CD4-positive, alpha-beta memory T cell (primary cell): ENCODE data around the gene DCUN1D2. TPM values are rescaled to one million over a fixed set of nuclear protein-coding genes. Genes with fewer than 3 reads are reported as not detected.
A peak's percentile ranks its signal among the peaks of the same experiment; 100 is the strongest.

Experiments used
- CTCF ChIA-PET: fragments of 350-600 bp; sonication (Branson Sonifier 250); formaldehyde crosslinking; loops from one replicate; lab custom pipeline; 2021; ENCODE audit warnings: inconsistent platforms; ENCODE audit not compliant: partially characterized antibody; lab: Charles Lee
- POLR2A ChIA-PET: fragments of 350-600 bp; sonication (Branson Sonifier 250); formaldehyde crosslinking; loops from one replicate; lab custom pipeline; 2021; ENCODE audit not compliant: partially characterized antibody; lab: Charles Lee
- DNase-seq, 5 donors: peaks; one replicate each; pipeline versions ENCODE4 v3.0.0 to v3.0.0-alpha.2; 2020 to 2022; ENCODE audit warnings: mixed read lengths in 1 of 5
- H3K27ac ChIP-seq: one replicate; pipeline ENCODE4 v1.7.0; 2013; ENCODE audit warnings: low read depth, low read length
- H3K27me3 ChIP-seq: 2 replicates; pipeline ENCODE4 v1.7.0; 2013; ENCODE audit warnings: mild to moderate bottlenecking, low read length, moderate library complexity; ENCODE audit not compliant: insufficient read depth
- H3K36me3 ChIP-seq: 2 replicates; pipeline ENCODE4 v1.7.0; 2013; ENCODE audit warnings: mild to moderate bottlenecking, low read length, moderate library complexity; ENCODE audit not compliant: insufficient read depth
- H3K4me1 ChIP-seq: 2 replicates; pipeline ENCODE4 v1.7.0; 2013; ENCODE audit warnings: mild to moderate bottlenecking, low read length, moderate library complexity; ENCODE audit not compliant: insufficient read depth
- H3K4me3 ChIP-seq, 2 donors: one replicate each; pipeline ENCODE4 v1.7.0; 2013; ENCODE audit warnings: low read length in 2 of 2, mild to moderate bottlenecking in 1 of 2
- H3K9me3 ChIP-seq, 2 donors: one replicate each; pipeline ENCODE4 v1.7.0; 2013; ENCODE audit warnings: low read length in 2 of 2, control low read depth in 1 of 2; ENCODE audit not compliant: control insufficient read depth in 1 of 2
- H3K27ac Mint-ChIP-seq, 7 donors: one replicate each; pipeline ENCODE4 v1.8.0; 2020 to 2021; ENCODE audit warnings: mixed read lengths in 7 of 7, mild to moderate bottlenecking in 6 of 7, inconsistent platforms in 3 of 7, moderate library complexity in 3 of 7
- H3K27me3 Mint-ChIP-seq, 2 donors: one replicate each; pipeline ENCODE4 v1.8.0; 2020 to 2021; ENCODE audit warnings: mixed read lengths in 2 of 2
- H3K36me3 Mint-ChIP-seq, 2 donors: one replicate each; pipeline ENCODE4 v1.8.0; 2020 to 2021; ENCODE audit warnings: mixed read lengths in 2 of 2, inconsistent platforms in 1 of 2, mild to moderate bottlenecking in 1 of 2
- H3K4me1 Mint-ChIP-seq, 4 donors: one replicate each; pipeline ENCODE4 v1.8.0; 2020 to 2021; ENCODE audit warnings: mixed read lengths in 4 of 4, mild to moderate bottlenecking in 1 of 4
- H3K4me3 Mint-ChIP-seq, 8 donors: one replicate each; pipeline ENCODE4 v1.8.0; 2020 to 2021; ENCODE audit warnings: mixed read lengths in 8 of 8, mild to moderate bottlenecking in 7 of 8, moderate library complexity in 6 of 8, inconsistent platforms in 3 of 8
- H3K9me3 Mint-ChIP-seq, 8 donors: one replicate each; pipeline ENCODE4 v1.8.0; 2020 to 2021; ENCODE audit warnings: mixed read lengths in 8 of 8, mild to moderate bottlenecking in 5 of 8, inconsistent platforms in 3 of 8, moderate library complexity in 1 of 8
- intact Hi-C: fragments of 100-400 bp; cut with micrococcal nuclease; formaldehyde crosslinking; loops from one replicate; pipeline ENCODE4 v1.15.1; 2023
- polyA plus RNA-seq, 2 donors: library from polyadenylated mRNA; unstranded; fragments of 300-500 nt; fragmentation: Illumina TruSeq; gene quantifications; one replicate each; pipeline ENCODE4 v1.2.3, GENCODE V29; 2021
- total RNA-seq, 2 experiments: library from RNA; stranded (reverse); gene quantifications; one replicate each; pipeline ENCODE4 v1.2.3, GENCODE V29; 2021

Gene DCUN1D2
- total and polyA plus RNA-seq, 4 experiments from 2014 or later: 6.6 to 34.8 (median 20.8) TPM

GRCh38 chr13:113410472-113411201 is 79.9 kb downstream of the DCUN1D2 start:
- H3K36me3 ChIP-seq: no peaks in the 10 kb centered on the region
- Mint-ChIP-seq H3K27ac (peak overlapping the region in 3 of 7 donors; percentile 18 to 62 (median 41)), H3K36me3 (no peaks in the 10 kb centered on the region), H3K4me1 (no peaks in the 10 kb centered on the region), H3K4me3 (no peak overlapping the region), H3K27me3 (peaks cover 0 to 3% of the 10 kb centered on the region in 2 donors), H3K9me3 (peaks cover 0 to 2% (median 0%) of the 10 kb centered on the region in 8 donors)
- H3K4me1 ChIP-seq: no peaks in the 10 kb centered on the region
- H3K4me3 ChIP-seq: no peak overlapping the region
- CTCF ChIA-PET: no interaction called here
- POLR2A ChIA-PET: no interaction called here
- no peak overlapping the region for H3K27ac ChIP-seq
- DNase-seq: no peak
- no peaks in the 10 kb centered on the region for H3K27me3 ChIP-seq
- no peaks in the 10 kb centered on the region for H3K9me3 ChIP-seq
- intact Hi-C loops: no loop called here

GRCh38 chr13:113408562-113408961 is 81.9 kb downstream of the DCUN1D2 start:
- Histone ChIP-seq H3K4me1 (no peaks in the 10 kb centered on the region), H3K4me3 (no peak overlapping the region), H3K9me3 (no peaks in the 10 kb centered on the region), H3K36me3 (no peaks in the 10 kb centered on the region), H3K27me3 (no peaks in the 10 kb centered on the region), H3K27ac (no peak overlapping the region)
- H3K27me3 Mint-ChIP-seq: peaks cover 0 to 3% of the 10 kb centered on the region in 2 donors
- no peak overlapping the region for H3K4me3 Mint-ChIP-seq
- H3K9me3 Mint-ChIP-seq: peaks cover 0 to 2% (median 0%) of the 10 kb centered on the region in 8 donors
- H3K36me3 Mint-ChIP-seq: no peaks in the 10 kb centered on the region
- H3K4me1 Mint-ChIP-seq: no peaks in the 10 kb centered on the region
- DNase-seq: no peak
- ChIA-PET POLR2A (no interaction called here), CTCF (no interaction called here)
- H3K27ac Mint-ChIP-seq: no peak overlapping the region
- intact Hi-C loops: no loop called here

- H3K4me3 ChIP-seq: no peak overlapping the region
- H3K4me1 Mint-ChIP-seq: no peaks in the 10 kb centered on the region
- H3K27ac ChIP-seq: no peak overlapping the region
- CTCF ChIA-PET: no interaction called here
- DNase-seq: no peak
- H3K4me3 Mint-ChIP-seq: no peak overlapping the region
- no peaks in the 10 kb centered on the region for H3K9me3 ChIP-seq
- H3K36me3 ChIP-seq: no peaks in the 10 kb centered on the region
- intact Hi-C loops: no loop called here
- H3K27me3 ChIP-seq: no peaks in the 10 kb centered on the region
- H3K27ac Mint-ChIP-seq: no peak overlapping the region
- peaks cover 0 to 2% (median 0%) of the 10 kb centered on the region in 8 donors for H3K9me3 Mint-ChIP-seq
- POLR2A ChIA-PET: no interaction called here
- H3K4me1 ChIP-seq: no peaks in the 10 kb centered on the region
- H3K36me3 Mint-ChIP-seq: no peaks in the 10 kb centered on the region
- peaks cover 0 to 3% of the 10 kb centered on the region in 2 donors for H3K27me3 Mint-ChIP-seq
These were observed 82.7 kb downstream of the DCUN1D2 start for GRCh38 chr13:113407531-113408393.

GRCh38 chr13:113407103-113407530 is 83.4 kb downstream of the DCUN1D2 start:
- Histone ChIP-seq H3K36me3 (no peaks in the 10 kb centered on the region), H3K27me3 (no peaks in the 10 kb centered on the region), H3K27ac (no peak overlapping the region), H3K4me1 (no peaks in the 10 kb centered on the region), H3K9me3 (no peaks in the 10 kb centered on the region), H3K4me3 (no peak overlapping the region)
- H3K9me3 Mint-ChIP-seq: peaks cover 0 to 2% (median 0%) of the 10 kb centered on the region in 8 donors
- POLR2A ChIA-PET: no interaction called here
- H3K27me3 Mint-ChIP-seq: peaks cover 0 to 3% of the 10 kb centered on the region in 2 donors
- no peak for DNase-seq
- no peak overlapping the region for H3K27ac Mint-ChIP-seq
- CTCF ChIA-PET: no interaction called here
- H3K36me3 Mint-ChIP-seq: no peaks in the 10 kb centered on the region
- no peaks in the 10 kb centered on the region for H3K4me1 Mint-ChIP-seq
- intact Hi-C loops: no loop called here
- H3K4me3 Mint-ChIP-seq: no peak overlapping the region

- no peak for DNase-seq
- Mint-ChIP-seq H3K27ac (no peak overlapping the region), H3K4me1 (no peaks in the 10 kb centered on the region), H3K27me3 (peaks cover 0 to 3% of the 10 kb centered on the region in 2 donors), H3K9me3 (peaks cover 0 to 2% (median 0%) of the 10 kb centered on the region in 8 donors), H3K36me3 (no peaks in the 10 kb centered on the region), H3K4me3 (no peak overlapping the region)
- intact Hi-C loops: no loop called here
- H3K36me3 ChIP-seq: no peaks in the 10 kb centered on the region
- CTCF ChIA-PET: no interaction called here
- no peaks in the 10 kb centered on the region for H3K4me1 ChIP-seq
- H3K4me3 ChIP-seq: no peak overlapping the region
- H3K9me3 ChIP-seq: no peaks in the 10 kb centered on the region
- POLR2A ChIA-PET: no interaction called here
- no peak overlapping the region for H3K27ac ChIP-seq
- H3K27me3 ChIP-seq: no peaks in the 10 kb centered on the region
These were observed 84.0 kb downstream of the DCUN1D2 start for GRCh38 chr13:113406321-113407102.

Other genes starting within 250 kb of the DCUN1D2 start
- 100 to 1,000 TPM; 119 to 126 TPM for gene LAMP1, start 193.5 kb downstream of the DCUN1D2 start, total RNA-seq
- gene LAMP1, start 193.5 kb downstream of the DCUN1D2 start, polyA plus RNA-seq: 10 to 100 TPM; 20.5 to 34.2 TPM
- under 1 TPM; 0.38 to 0.50 TPM for gene GRTP1, start 126.6 kb downstream of the DCUN1D2 start, total RNA-seq
- under 1 TPM; 0.31 to 0.42 TPM for gene GRTP1, start 126.6 kb downstream of the DCUN1D2 start, polyA plus RNA-seq
- gene ADPRHL1, start 37.2 kb downstream of the DCUN1D2 start, total RNA-seq: 1 to 10 TPM; 1.3 to 1.5 TPM
- under 1 TPM in 1 of 2 donors, not detected in 1; 0.09 TPM for gene ADPRHL1, start 37.2 kb downstream of the DCUN1D2 start, polyA plus RNA-seq
- gene TFDP1, start 94.0 kb upstream of the DCUN1D2 start, total RNA-seq: 10 to 100 TPM; 20.7 to 21.5 TPM
- 10 to 100 TPM; 57.2 to 63.4 TPM for gene TFDP1, start 94.0 kb upstream of the DCUN1D2 start, polyA plus RNA-seq
- gene ATP4B, start 167.5 kb upstream of the DCUN1D2 start, total RNA-seq: not detected
- gene ATP4B, start 167.5 kb upstream of the DCUN1D2 start, polyA plus RNA-seq: under 1 TPM in 1 of 2 donors, not detected in 1; 0.21 TPM
- gene GRK1, start 176.5 kb upstream of the DCUN1D2 start, total RNA-seq: not detected
- not detected for gene GRK1, start 176.5 kb upstream of the DCUN1D2 start, polyA plus RNA-seq